H4 (cell line): ENCODE results near the gene CTRB1. TPM values are rescaled to one million over a fixed set of nuclear protein-coding genes. Genes with fewer than 3 reads are reported as not detected.

Experiments used
- DNase-seq: peaks from one replicate; pipeline ENCODE4 v3.0.0-alpha.2; 2015; ENCODE audit warnings: low spot score
- total RNA-seq: library from RNA; depleted of rRNA; stranded (reverse); fragments of >200 nt; shearing (Covaris generic); gene quantifications from 2 replicates; pipeline ENCODE4 v1.2.3, GENCODE V29; 2014

CTRB1 gene
- total RNA-seq, 1 experiment from 2014 or later: not detected

DNA sequence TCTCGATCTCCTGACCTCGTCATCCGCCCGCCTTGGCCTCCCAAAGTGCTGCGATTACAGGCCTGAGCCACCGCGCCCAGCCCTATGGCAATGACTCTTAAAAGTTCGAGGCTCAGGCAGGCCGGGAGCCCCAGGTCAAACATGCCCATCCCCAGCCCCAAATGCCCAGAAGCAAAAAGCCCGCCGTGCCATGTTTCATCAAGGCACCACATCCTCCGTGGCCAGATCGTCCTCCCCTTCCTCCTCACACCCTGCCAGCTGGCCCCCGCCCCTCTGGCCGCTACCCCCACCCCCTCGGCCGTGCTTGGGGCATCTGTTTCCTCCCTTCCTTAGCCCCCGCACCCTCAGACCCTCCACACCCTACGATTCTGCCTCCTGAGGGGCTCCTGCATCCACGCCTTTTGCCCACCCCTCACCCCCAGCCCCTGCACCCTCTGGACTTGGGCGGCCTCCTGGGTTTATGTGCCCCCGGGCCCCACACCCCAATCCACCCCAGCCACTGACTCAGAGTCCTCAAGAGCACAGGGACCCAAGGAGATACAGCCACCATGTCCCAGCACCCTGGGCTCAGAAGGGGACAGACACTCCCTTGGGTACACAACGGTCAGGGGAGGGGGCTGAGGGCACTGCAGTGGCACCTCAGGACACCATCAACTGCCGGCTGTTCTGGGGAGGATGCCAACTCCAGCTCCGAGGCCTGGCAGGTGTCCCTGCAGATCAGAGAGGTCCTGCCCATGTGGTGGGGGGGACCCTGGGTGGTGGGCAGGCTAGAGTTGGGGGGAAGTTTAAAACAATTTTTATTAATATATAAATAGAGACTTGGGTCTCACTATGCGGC lies 7.1 kb downstream of the CTRB1 start:
- no peak for DNase-seq

GRCh38 chr16:75226550-75227360 lies 8.0 kb downstream of the CTRB1 start:
- no peak for DNase-seq

DNA sequence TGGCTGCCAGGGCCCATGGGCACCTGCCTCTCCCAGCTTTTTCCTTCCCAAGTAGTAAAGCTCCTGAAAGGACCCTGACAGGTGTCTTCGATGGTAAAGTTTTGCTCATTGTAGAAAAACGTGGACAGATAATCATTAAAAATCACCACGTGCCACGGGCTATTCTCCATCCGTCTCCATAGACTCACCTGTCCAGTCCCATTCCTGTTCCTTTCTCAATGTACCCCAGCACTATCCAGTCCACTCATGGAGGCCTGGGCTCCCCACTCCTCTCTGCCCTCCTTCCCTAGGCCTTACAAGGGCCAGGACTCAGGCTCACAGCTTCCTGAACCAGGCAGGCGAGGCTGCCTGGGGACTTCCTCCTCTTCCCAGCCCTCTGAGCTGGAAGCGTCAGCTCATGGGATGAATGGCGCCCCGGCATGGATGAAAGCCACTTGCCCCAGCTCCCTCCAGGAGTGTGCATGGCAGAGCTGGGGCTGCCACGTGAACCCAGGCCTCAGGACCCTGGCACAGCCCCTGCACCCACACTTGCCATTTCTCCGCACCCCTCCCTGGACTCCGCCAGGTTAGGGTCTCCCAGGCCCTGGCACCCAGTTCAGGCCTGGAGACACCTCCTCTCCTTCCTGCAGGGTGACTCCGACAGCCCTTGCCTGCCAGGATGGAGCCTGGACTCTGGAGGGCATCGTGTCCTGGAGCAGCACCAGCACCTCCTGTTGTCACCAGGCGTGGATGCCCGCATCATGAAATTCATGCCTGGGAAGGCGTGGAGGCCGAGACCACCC lies 8.8 kb downstream of the CTRB1 start:
- no peak for DNase-seq

DNA sequence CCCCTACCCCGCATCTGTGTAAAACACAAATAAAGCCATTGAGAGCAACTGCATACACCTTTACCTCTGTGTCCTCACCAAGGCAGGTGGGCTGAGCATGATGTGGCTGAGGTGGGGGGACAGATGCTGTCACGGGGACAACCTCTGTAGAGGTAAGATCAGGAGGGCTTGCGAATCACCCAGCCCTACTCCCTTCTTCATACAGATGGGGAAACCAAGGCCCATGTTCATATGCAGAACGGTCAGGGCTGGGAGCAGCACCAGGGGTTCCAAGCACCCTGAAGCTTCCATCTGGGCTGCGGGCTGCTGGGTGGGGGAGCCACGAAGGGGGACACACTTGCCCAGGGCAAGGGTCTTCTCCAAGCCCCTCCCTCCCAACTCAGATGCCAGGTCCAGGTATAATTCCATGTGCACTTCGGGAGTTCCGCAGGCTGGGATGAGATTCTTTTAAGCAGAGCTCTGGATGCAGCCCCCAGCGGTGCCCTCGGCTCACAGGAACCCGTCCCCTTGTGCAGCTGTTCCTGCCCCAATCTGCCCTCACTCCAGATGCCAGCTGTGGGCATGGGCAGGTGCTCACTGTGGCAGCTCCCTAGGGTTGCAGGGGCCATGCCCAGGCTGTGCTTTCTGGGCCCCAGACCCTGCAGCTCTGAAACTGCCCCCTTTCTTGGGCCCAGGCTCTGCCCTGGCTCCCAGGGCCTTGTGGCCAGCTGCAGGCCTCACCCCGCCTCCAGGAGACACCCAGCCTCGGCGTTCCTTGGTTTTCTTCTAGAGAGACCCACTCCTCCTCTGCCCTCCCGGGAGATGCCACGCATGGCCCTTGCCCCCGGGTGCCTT lies 9.6 kb downstream of the CTRB1 start:
- no peak for DNase-seq

GRCh38 chr16:75229172-75230031 lies 10.6 kb downstream of the CTRB1 start:
- no peak for DNase-seq

DNA sequence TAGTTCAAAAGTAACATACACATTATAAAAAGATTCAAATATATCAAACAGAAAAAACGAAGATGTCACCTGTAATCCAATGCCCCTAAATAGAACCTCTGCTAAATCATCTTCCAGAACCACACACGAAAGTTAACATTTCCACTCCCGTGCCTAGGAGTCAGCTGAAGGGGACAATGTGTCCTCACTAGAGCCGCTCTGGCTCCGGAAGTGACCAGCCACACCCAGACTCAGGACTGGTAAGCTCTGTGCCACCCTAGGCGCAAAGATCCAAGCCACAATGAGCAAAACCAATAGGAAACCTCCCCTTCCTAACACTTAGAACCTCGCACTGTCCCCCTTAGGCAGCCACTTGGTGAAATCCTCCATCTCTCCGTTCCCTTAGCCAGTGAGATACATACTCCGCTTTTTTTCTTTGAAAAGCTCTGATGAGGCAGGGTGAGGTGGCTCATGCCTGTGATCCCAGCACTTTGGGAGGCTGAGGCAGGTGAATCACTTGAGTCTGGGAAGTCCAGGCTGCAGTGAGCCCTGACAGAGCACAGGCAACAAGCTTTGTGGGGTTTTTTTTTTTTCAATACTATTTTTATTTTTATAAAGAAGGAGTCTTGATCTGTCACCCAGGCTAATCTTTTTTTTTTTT lies 11.8 kb downstream of the CTRB1 start:
- no peak for DNase-seq

DNA sequence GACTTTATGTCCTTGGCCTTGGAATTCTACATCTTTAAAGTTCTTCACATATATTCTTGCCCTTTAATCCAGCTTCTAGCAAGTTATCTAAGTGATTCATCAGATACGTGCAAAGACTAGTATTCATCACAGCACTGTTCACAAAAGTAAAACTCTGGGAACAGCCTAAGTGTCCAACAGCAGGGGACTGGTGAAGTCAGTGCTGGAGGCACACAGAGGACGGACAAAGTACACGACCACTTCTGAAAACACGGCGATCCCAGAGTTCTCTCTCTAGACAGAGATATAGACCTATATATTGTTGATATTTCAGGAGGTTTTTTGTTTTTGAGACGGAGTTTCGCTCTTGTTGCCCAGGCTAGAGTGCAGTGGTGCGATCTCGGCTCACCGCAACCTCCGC lies 12.8 kb downstream of the CTRB1 start:
- DNase-seq: no peak

DNA sequence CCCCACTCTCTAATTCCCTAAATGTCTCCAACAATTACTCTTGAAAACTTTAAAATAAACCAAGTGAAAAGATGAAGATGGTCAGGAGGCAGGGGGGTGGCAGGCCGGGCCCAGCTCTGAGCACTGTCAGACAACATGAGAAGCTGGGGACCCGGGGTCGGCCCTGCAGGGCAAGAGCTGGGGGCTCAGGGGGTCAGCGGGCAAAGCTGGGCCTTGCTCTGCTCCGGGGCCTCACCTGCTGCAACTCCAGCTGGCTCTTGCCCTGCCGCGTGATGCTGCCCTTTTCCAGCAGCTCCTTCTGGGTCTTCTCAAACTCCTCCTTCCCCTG lies 14.8 kb downstream of the CTRB1 start:
- DNase-seq: no peak

DNA sequence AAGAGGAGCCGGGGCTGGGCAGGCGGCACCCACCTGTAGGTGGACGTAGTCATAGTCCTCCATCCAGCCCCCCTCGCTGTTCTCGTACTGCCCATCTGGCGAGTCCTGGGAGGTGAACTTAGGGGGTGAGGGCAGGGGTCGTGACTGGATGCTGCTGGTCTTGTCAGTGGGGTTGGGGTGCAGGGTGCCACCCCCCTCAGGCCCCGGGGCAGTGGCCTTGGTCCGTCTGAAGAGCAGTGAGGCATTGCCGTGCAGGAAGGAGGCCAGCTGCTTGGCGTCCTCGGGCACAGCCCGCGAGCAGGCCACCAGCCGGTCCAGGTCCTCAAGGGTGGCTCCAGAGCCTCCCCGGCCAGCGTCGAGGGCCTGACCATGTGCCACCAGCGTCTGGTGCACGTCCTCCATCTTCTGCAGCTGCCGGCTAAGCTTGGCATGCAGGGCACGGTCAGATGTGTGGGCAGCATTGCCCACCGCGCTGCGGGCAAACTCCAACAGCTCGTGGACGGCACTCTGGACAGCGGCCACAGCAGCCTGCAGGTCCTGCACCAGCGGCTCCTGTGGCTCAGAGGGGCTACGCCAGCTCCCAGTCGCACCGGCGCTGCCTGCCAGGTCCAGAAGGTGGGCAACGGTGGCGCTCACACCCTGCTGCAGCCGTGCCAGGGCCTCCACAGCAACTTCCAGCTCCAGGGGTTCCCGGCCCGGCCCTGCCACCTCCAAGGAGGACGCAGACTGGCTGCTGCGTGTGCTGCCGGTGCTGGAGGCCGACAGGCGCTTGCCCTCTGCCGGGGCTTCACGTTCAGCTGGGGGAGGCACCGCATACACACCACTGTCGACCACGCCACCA lies 16.3 kb downstream of the CTRB1 start:
- no peak for DNase-seq

DNA sequence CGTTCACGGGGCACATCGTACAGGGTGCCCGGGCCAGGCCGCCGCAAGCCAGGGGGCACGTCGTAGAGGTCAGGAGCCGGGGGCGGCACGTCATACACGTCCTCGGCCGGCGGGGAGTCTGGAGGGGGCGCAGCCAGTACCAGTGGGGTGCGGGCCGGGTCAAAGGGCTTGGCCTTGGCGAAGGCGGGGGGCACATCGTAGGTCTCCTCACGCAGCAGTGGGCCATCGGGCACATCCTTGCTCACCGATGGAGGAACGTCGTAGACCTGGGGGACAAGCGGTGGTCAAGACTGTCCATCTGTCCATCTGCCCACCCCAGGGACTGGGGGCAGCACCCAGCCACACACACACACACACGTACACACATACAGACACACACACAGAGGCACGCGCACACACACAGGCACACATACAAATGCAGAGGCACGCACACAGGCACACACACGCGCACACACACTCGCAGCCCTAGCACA lies 17.0 kb downstream of the CTRB1 start:
- no peak for DNase-seq

DNA sequence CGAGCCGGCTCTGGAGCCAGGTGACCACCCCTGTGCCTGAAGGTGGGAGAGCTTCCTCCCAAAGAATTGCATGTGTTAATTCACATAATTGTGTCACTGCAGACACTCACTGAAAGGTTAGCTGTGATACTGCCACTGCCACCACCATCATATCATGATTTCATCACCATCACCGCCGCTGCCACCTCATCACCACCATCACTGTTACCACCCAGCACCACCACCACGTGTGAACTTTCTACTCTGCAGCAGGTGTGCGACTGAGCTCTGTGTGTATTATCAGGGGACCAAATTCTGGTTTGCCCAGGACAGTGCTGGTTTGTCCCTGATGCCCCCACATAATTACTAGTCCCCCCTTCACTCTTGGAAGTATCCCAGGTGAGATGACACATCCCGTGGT lies 17.4 kb downstream of the CTRB1 start:
- DNase-seq: no peak

DNA sequence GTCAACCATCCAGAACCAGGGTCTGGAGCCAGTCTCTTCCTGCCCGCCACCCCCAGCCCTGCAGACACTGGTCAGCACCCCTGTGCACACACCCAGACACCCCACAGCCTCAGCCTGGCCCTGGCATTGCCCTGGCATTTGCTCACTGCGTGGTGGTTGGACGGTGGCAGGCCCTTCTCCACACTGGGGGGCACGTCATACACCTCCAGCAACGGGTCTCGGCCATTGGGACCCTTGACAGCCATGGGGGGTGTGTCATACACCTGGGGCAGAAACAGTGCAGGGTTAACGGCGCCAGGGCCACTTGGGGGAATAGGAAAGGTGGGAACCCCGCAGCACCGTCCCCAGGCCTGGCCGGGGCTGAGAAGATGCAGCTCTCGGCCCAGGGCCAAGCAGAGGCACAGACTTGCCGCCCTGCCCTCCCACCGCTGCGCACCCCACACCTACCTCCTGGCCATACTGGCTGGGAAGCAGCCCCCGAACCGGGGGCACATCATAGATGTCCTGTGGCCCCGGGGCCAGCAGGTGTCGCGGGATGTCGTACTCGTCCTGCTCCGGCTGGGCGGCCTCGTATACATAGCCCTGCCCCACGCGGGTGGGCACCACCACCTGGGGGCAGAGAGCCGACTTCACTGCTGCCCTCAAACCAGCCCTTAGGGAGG lies 18.1 kb downstream of the CTRB1 start:
- DNase-seq: no peak

DNA sequence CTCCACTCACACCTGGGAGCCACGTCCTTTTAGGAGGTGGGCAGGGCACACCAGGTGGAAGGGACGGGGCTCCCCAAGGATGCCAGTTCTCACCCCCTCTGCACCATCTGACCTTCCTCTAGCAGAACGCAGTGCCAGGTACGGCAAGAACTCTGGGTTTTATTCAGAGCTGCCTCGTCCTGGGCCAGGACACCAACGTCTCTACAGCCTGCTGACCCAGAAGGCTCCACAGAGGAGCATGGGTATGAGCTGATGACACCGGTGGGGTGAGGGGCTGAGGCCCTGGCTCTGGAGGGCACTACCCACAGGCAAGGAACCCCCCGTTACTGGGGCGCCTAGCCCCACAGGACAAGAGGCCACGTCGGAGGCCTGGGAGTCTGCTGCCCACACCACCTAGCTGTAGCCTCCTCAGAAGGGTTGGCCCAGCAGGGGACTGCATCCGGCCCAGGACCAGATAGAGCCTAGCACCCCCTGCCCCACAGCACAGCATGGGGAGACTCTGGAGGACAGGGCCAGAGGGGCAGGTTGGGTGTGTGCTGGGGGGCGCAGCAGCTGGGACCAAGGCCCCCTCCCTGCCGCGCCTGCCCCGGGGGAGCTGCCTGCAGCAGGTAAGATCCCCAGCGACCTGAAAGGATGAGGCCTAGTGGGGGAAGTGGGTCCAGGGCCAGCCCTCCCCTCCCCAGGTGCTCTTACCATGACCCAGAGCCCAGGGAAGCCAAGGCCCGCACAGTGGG lies 18.8 kb downstream of the CTRB1 start:
- DNase-seq: no peak

- DNase-seq: peak; percentile 41
Observed at GRCh38 chr16:75238132-75238852, 19.5 kb downstream of the CTRB1 start.

DNA sequence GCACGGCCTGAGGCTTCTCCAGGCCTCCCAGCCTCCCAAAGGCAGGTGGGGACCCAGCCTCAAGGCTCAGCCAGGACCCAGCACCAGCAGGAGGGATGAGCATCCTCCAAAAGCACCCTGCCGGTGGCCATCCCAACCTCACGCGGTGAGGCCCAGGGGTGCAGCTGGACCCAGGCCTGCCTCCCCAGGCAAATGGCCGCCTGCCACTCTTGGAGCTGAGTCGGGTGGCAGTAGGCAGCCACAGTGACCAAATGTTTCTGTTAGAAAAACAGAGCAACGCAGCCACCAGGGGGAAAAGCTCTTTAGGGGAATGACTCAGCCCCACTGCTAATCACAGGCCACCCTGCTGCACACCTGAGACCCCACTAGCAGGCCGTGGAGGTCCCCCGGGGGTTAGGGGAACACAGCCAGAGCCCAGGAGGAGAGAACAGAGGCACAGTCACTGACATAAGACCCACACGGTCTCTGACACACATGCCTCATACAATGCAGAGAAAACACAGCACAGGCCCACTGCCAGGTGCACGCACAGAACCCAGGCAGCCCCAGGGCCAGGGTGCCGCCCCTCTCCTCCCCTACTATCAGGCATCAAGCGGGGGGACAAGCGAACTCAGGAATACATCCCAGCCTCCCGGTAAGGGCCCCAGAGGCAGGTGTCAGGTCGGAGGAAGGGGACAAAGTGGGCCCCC lies 20.2 kb downstream of the CTRB1 start:
- no peak for DNase-seq

GRCh38 chr16:75239542-75240122 lies 20.8 kb downstream of the CTRB1 start:
- no peak for DNase-seq
